HepG2 (cell line): ENCODE data around the gene TPSB2. TPM values are rescaled to one million over a fixed set of nuclear protein-coding genes. Genes with fewer than 3 reads are reported as not detected.

Experiments used
- ATAC-seq: fragments of 200-7000 bp; cut with Tn5 transposase; 3 replicates; pipeline ENCODE4 v1.9.1; 2020; ENCODE audit warnings: mild to moderate bottlenecking, moderate library complexity
- BruUV-seq: library from RNA; stranded (reverse); fragments of 400-500 nt; replicated peaks from 2 replicates; lab custom pipeline; 2021; lab: Mats Ljungman, UMichigan
- CTCF ChIA-PET: fragments of 300-600 bp; formaldehyde crosslinking; extraction: SDS; loops from one replicate; lab custom pipeline; 2021; ENCODE audit warnings: low total read pairs, inconsistent platforms, low intra/inter-chr PET ratio; lab: Yijun Ruan, JAX
- POLR2A ChIA-PET: fragments of 350-600 bp; sonication (Branson Sonifier 250); formaldehyde crosslinking; loops from one replicate; lab custom pipeline; 2020; ENCODE audit warnings: antibody characterized with exemption, inconsistent platforms; lab: Yijun Ruan, JAX
- DNase-seq: peaks from one replicate; pipeline ENCODE4 v3.0.0-alpha.2; 2015; ENCODE audit warnings: low spot score
- FAIRE-seq: peaks from 3 replicates; lab custom pipeline; 2011; peaks lifted over from hg19 to GRCh38; lab: Jason Lieb, UNC
- H2AFZ ChIP-seq: one replicate; pipeline ENCODE4 v1.6.1; 2011; ENCODE audit warnings: low read length, inconsistent platforms
- H3K27ac ChIP-seq: fragments of 300-600 bp; 3 replicates; pipeline ENCODE4 v1.8.0; 2011; ENCODE audit warnings: mixed run types, mild to moderate bottlenecking, mixed read lengths, low read length, inconsistent platforms; ENCODE audit not compliant: insufficient read depth; ENCODE audit errors: extremely low read length
- H3K27me3 ChIP-seq, 2 experiments: fragments of 200-600 bp in 1 of 2; 2 replicates in 1 of 2; 3 replicates in 1 of 2; pipeline versions ENCODE4 v1.6.0 to v1.8.0; 2011; ENCODE audit warnings: low read length in 2 of 2, mild to moderate bottlenecking in 2 of 2, moderate library complexity in 2 of 2, inconsistent platforms in 1 of 2; ENCODE audit not compliant: insufficient read depth in 2 of 2, control insufficient read depth in 1 of 2
- H3K36me3 ChIP-seq, 2 experiments: fragments of 200-600 bp in 1 of 2; replicated peaks in 1 of 2; 2 replicates in 1 of 2; 3 replicates in 1 of 2; pipeline versions ENCODE4 v1.5.1 to v1.8.0; 2011; ENCODE audit warnings: low read length in 2 of 2, inconsistent platforms in 1 of 2; ENCODE audit not compliant: insufficient read depth in 2 of 2, control insufficient read depth in 1 of 2
- H3K4me1 ChIP-seq: 2 replicates; pipeline ENCODE4 v1.5.1; 2012; ENCODE audit warnings: low read length, inconsistent platforms; ENCODE audit not compliant: insufficient read depth
- H3K4me2 ChIP-seq: 2 replicates; pipeline ENCODE4 v1.6.0; 2011; ENCODE audit warnings: low read depth, low read length, inconsistent platforms
- H3K4me3 ChIP-seq, 3 experiments: fragments of 200-600 bp in 1 of 3; sonication (generic), shearing (Covaris generic) in 1 of 3; replicated peaks in 1 of 3; 2 replicates each; pipeline ENCODE4 v1.5.1; 2011 to 2016; ENCODE audit warnings: low read length in 3 of 3, inconsistent platforms in 2 of 3, low read depth in 2 of 3, mild to moderate bottlenecking in 2 of 3, control low read depth in 1 of 3, mixed read lengths in 1 of 3; ENCODE audit not compliant: insufficient read depth in 1 of 3
- H3K79me2 ChIP-seq: one replicate; pipeline ENCODE4 v1.6.1; 2011; ENCODE audit warnings: low read length, inconsistent platforms; ENCODE audit not compliant: insufficient read depth
- H3K9ac ChIP-seq: 2 replicates; pipeline ENCODE4 v1.6.0; 2011; ENCODE audit warnings: mild to moderate bottlenecking, low read depth, low read length, inconsistent platforms; ENCODE audit not compliant: insufficient read depth
- H3K9me3 ChIP-seq: 2 replicates; pipeline ENCODE4 v1.5.1; 2012; ENCODE audit warnings: mild to moderate bottlenecking, low read length
- H4K20me1 ChIP-seq: 2 replicates; pipeline ENCODE4 v1.6.0; 2011; ENCODE audit warnings: inconsistent platforms, mild to moderate bottlenecking, low read length, moderate library complexity; ENCODE audit not compliant: insufficient read depth
- CBFB ChIP-seq: sonication (generic); formaldehyde crosslinking; IDR thresholded peaks from 2 replicates; pipeline ENCODE4 v1.4.0; 2020; ENCODE audit warnings: missing genetic modification reagents
- CENPX ChIP-seq: sonication (generic); formaldehyde crosslinking; IDR thresholded peaks from 2 replicates; pipeline ENCODE4 v1.9.0; 2021; ENCODE audit warnings: mild to moderate bottlenecking, missing genetic modification reagents, moderate library complexity
- CREB1 ChIP-seq, 2 experiments: fragments of 450-650 bp in 1 of 2; IDR thresholded peaks; 2 replicates each; pipeline ENCODE4 v1.6.1; 2016 to 2017; ENCODE audit warnings: control low read depth in 1 of 2, mild to moderate bottlenecking in 1 of 2, missing compliant biosample characterization in 1 of 2, missing genetic modification characterization in 1 of 2
- FUBP1 ChIP-seq: sonication (generic); formaldehyde crosslinking; IDR thresholded peaks from 2 replicates; pipeline ENCODE4 v1.5.1; 2020; ENCODE audit warnings: missing genetic modification reagents, mild to moderate bottlenecking, borderline replicate concordance
- HIVEP1 ChIP-seq: sonication (generic); formaldehyde crosslinking; IDR thresholded peaks from 2 replicates; pipeline ENCODE4 v1.4.0; 2020; ENCODE audit warnings: mild to moderate bottlenecking, missing genetic modification reagents
- JUNB ChIP-seq: sonication (generic); formaldehyde crosslinking; IDR thresholded peaks from 2 replicates; pipeline ENCODE4 v1.8.0; 2022; ENCODE audit warnings: missing genetic modification reagents, mild to moderate bottlenecking, borderline replicate concordance
- MIXL1 ChIP-seq: IDR thresholded peaks from 2 replicates; pipeline ENCODE4 v1.6.1; 2016
- MLX ChIP-seq: IDR thresholded peaks from 2 replicates; pipeline ENCODE4 v1.6.1; 2016
- NR3C1 ChIP-seq: sonication (generic); formaldehyde crosslinking; IDR thresholded peaks from 2 replicates; pipeline ENCODE4 v1.4.0; 2020; ENCODE audit warnings: missing genetic modification reagents
- RORA ChIP-seq: sonication (generic); formaldehyde crosslinking; IDR thresholded peaks from 2 replicates; pipeline ENCODE4 v1.5.0; 2020; ENCODE audit warnings: mild to moderate bottlenecking, missing genetic modification reagents, moderate library complexity
- RXRA ChIP-seq: sonication (generic); formaldehyde crosslinking; IDR thresholded peaks from 2 replicates; pipeline ENCODE4 v1.5.1; 2020; ENCODE audit warnings: missing genetic modification reagents
- TEF ChIP-seq: sonication (generic); formaldehyde crosslinking; IDR thresholded peaks from 2 replicates; pipeline ENCODE4 v1.5.0; 2020; ENCODE audit warnings: missing genetic modification reagents
- TRIM24 ChIP-seq: sonication (generic); formaldehyde crosslinking; IDR thresholded peaks from 2 replicates; pipeline ENCODE4 v1.8.0; 2022; ENCODE audit warnings: mild to moderate bottlenecking, missing genetic modification reagents
- XBP1 ChIP-seq: sonication (generic); formaldehyde crosslinking; IDR thresholded peaks from 2 replicates; pipeline ENCODE4 v1.5.0; 2020; ENCODE audit warnings: missing genetic modification reagents
- ZFP36L1 ChIP-seq: sonication (generic); formaldehyde crosslinking; IDR thresholded peaks from 2 replicates; pipeline ENCODE4 v1.8.0; 2022; ENCODE audit warnings: mild to moderate bottlenecking, missing genetic modification reagents, moderate library complexity
- ZMYM2 ChIP-seq: sonication (generic); formaldehyde crosslinking; IDR thresholded peaks from 2 replicates; pipeline ENCODE4 v1.8.0; 2022; ENCODE audit warnings: mild to moderate bottlenecking, missing genetic modification reagents
- ZNF136 ChIP-seq: sonication (generic); formaldehyde crosslinking; IDR thresholded peaks from 2 replicates; pipeline ENCODE4 v1.8.1; 2022; ENCODE audit warnings: low read depth, mild to moderate bottlenecking, moderate library complexity, missing genetic modification reagents
- ZNF562 ChIP-seq: sonication (generic); formaldehyde crosslinking; IDR thresholded peaks from 2 replicates; pipeline ENCODE4 v1.8.0; 2022; ENCODE audit warnings: missing genetic modification reagents, borderline replicate concordance
- WGBS: methylation state at CpG from one replicate; pipeline ENCODE4 v1.1.6; 2017; ENCODE audit warnings: low lambda C conversion rate; 5-methylcytosine and 5-hydroxymethylcytosine counted together
- in situ Hi-C: cut with HindIII; loops from 2 replicates; pipeline ENCODE4 v1.10.0; 2017; ENCODE audit warnings: low pct_unique_long_range_greater_than_20kb; ENCODE audit not compliant: extremely low pct_ligation_motif_present
- intact Hi-C: fragments of 100-400 bp; cut with micrococcal nuclease; formaldehyde crosslinking; loops from one replicate; pipeline ENCODE4 v1.10.0; 2022; ENCODE audit not compliant: unreplicated experiment
- polyA plus RNA-seq, 8 experiments: library from polyadenylated mRNA; depleted of rRNA in 3 of 8; stranded (reverse) in 7 of 8; unstranded in 1 of 8; fragments of >200 nt; fragmentation: Illumina TruSeq in 4 of 8; extraction: Trizol in 4 of 8; gene quantifications; 2 replicates each; pipeline versions ENCODE4 v1.2.1 to v1.2.3, GENCODE V29; 2011 to 2016; ENCODE audit warnings: low read depth in 4 of 8, missing spikeins in 1 of 8, mixed read lengths in 1 of 8; ENCODE audit not compliant: insufficient read depth in 1 of 8
- total RNA-seq, 5 experiments: library from RNA; depleted of rRNA; stranded (reverse); fragments of >200 nt; fragmentation: Illumina TruSeq; extraction: Trizol; gene quantifications; 2 replicates each; pipeline ENCODE4 v1.2.3, GENCODE V29; 2016; ENCODE audit warnings: low read depth in 1 of 5
- TF ChIP-seq, protein P1 (sequence below): sonication (generic); formaldehyde crosslinking; IDR thresholded peaks from 2 replicates; pipeline ENCODE4 v1.4.0; 2020; ENCODE audit warnings: missing genetic modification reagents; ENCODE audit errors: not compliant biosample characterization
- TF ChIP-seq, protein P2 (sequence below): sonication (generic); formaldehyde crosslinking; IDR thresholded peaks from 2 replicates; pipeline ENCODE4 v1.5.0; 2020; ENCODE audit warnings: mild to moderate bottlenecking, missing genetic modification reagents, moderate library complexity

TPSB2 gene
- total and polyA plus RNA-seq, 2 of the 13 experiments (the other 11 are each of a cell fraction or from before 2014, with no cell fraction given): not detected

GRCh38 chr16:1217526-1217925 lies 12.5 kb downstream of the TPSB2 start:
- DNase-seq (no peak), ATAC-seq (no peak), FAIRE-seq (no peak)
- BruUV-seq: no TSS peak
- in situ Hi-C loops (loop anchor here (25.0 kb wide), 1 partner anchor 405 kb away; the partner anchor contains the start of gene GNG13), intact Hi-C loops (no loop called here)
- Histone ChIP-seq H3K9me3 (no peaks in the 10 kb centered on the region), H4K20me1 (no peaks in the 10 kb centered on the region), H3K4me3 (no peak overlapping the region), H3K79me2 (no peaks in the 10 kb centered on the region), H3K4me2 (no peak overlapping the region), H3K9ac (no peak overlapping the region), H2AFZ (no peak overlapping the region), H3K36me3 (no peaks in the 10 kb centered on the region; a peak in 1 of 5 replicates), H3K27ac (no peak overlapping the region), H3K27me3 (peaks cover 0 to 12% of the 10 kb centered on the region in 2 experiments; a peak in 3 of 5 replicates), H3K4me1 (no peaks in the 10 kb centered on the region)
- POLR2A ChIA-PET: no interaction called here
- 96% methylated on average over 5 of the region's 24 CpGs for WGBS
- TF ChIP-seq MLX (CRISPR knock-in tag) (no peak), XBP1 (CRISPR knock-in tag) (no peak), RXRA (CRISPR knock-in tag) (no peak), CENPX (no peak), ZNF562 (no peak), ZNF136 (CRISPR knock-in tag) (no peak), HIVEP1 (CRISPR knock-in tag) (no peak), ZMYM2 (no peak), JUNB (CRISPR knock-in tag) (no peak), TRIM24 (CRISPR knock-in tag) (no peak), MIXL1 (CRISPR knock-in tag) (no peak), NR3C1 (no peak), TEF (no peak), FUBP1 (CRISPR knock-in tag) (no peak), CBFB (CRISPR knock-in tag) (no peak), CREB1 (IDR thresholded peaks at IDR 0.05) (no peak), CREB1 (CRISPR knock-in tag; IDR thresholded peaks at IDR 0.05) (no peak), RORA (CRISPR knock-in tag) (no peak), ZFP36L1 (CRISPR knock-in tag) (no peak)
- TF ChIP-seq, protein P1, sequence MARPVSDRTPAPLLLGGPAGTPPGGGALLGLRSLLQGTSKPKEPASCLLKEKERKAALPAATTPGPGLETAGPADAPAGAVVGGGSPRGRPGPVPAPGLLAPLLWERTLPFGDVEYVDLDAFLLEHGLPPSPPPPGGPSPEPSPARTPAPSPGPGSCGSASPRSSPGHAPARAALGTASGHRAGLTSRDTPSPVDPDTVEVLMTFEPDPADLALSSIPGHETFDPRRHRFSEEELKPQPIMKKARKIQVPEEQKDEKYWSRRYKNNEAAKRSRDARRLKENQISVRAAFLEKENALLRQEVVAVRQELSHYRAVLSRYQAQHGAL (CRISPR knock-in tag): no peak
- TF ChIP-seq, protein P2, sequence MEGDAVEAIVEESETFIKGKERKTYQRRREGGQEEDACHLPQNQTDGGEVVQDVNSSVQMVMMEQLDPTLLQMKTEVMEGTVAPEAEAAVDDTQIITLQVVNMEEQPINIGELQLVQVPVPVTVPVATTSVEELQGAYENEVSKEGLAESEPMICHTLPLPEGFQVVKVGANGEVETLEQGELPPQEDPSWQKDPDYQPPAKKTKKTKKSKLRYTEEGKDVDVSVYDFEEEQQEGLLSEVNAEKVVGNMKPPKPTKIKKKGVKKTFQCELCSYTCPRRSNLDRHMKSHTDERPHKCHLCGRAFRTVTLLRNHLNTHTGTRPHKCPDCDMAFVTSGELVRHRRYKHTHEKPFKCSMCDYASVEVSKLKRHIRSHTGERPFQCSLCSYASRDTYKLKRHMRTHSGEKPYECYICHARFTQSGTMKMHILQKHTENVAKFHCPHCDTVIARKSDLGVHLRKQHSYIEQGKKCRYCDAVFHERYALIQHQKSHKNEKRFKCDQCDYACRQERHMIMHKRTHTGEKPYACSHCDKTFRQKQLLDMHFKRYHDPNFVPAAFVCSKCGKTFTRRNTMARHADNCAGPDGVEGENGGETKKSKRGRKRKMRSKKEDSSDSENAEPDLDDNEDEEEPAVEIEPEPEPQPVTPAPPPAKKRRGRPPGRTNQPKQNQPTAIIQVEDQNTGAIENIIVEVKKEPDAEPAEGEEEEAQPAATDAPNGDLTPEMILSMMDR (CRISPR knock-in tag): no peak
- CTCF ChIA-PET: no interaction called here
